Measurements from ENCODE around the gene IL23R. TPM values are rescaled to one million over a fixed set of nuclear protein-coding genes. Genes with fewer than 3 reads are reported as not detected.
"Not testable (repeated sequence)": the region's sequence is repeated elsewhere in the genome, so short reads cannot be mapped to it uniquely, and the experiment has no call there.

IL23R gene
- total RNA-seq, 2 experiments from 2014 or later = 7.1 to 9.3 TPM

DNA sequence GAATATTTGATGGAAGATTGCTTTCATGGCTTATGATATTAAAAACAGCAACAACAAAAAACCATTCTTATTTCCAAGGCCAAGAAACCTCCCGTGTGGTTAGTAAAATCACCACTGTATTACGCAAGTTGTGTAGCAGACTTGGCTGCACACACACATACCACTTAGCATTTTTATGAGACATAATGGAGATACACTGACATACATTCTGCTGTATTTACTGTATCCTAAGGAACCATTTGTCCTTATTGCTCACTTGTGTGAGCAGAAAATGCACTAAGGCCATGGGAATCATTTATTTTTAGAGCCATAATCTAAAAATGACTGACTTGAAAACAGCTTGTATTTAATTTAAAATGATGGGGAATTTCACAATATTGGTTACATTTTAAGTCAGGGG, 30.9 kb upstream of the IL23R start:
- Mint-ChIP-seq H3K27me3 (no peaks in the 10 kb centered on the region), H3K27ac (no peak overlapping the region), H3K4me1 (peaks cover 11% of the 10 kb centered on the region), H3K4me3 (no peak overlapping the region), H3K9me3 (ENCODE audit: low read depth) (no peaks in the 10 kb centered on the region), H3K36me3 (ENCODE audit: low read depth) (no peaks in the 10 kb centered on the region)
- no peak for DNase-seq
- ATAC-seq = peak; percentile 33
- ChIA-PET CTCF (interaction anchor here (0.9 to 5.9 kb wide), 6 partner anchors 9 to 77 kb away, joined by 3 to 33 read pairs (median 6); no protein-coding TSS in a partner anchor), POLR2A (interaction anchor here (0.7 kb wide), 1 partner anchor 140 kb away, joined by 3 read pairs; no protein-coding TSS in a partner anchor)
- intact Hi-C loops (cut with DNase I, micrococcal nuclease) = no loop called here

GRCh38 chr1:67137307-67137753, 28.9 kb upstream of the IL23R start:
- POLR2A ChIA-PET = no interaction called here

GRCh38 chr1:67138813-67139499, 27.3 kb upstream of the IL23R start:
- ChIA-PET CTCF (interaction anchor here (5.9 kb wide), 1 partner anchor 10 kb away, joined by 33 read pairs; no protein-coding TSS in a partner anchor), POLR2A (interaction anchor here (0.7 kb wide), 1 partner anchor 488 kb away, joined by 3 read pairs; no protein-coding TSS in a partner anchor)
- DNase-seq (no peak), ATAC-seq (no peak)
- H3K4me3 Mint-ChIP-seq = no peak overlapping the region
- no peaks in the 10 kb centered on the region for H3K36me3 Mint-ChIP-seq (ENCODE audit: low read depth)
- H3K27ac Mint-ChIP-seq = no peak overlapping the region
- peaks cover 29% of the 10 kb centered on the region for H3K4me1 Mint-ChIP-seq
- intact Hi-C loops (cut with DNase I, micrococcal nuclease) = no loop called here
- H3K27me3 Mint-ChIP-seq = no peaks in the 10 kb centered on the region
- no peaks in the 10 kb centered on the region for H3K9me3 Mint-ChIP-seq (ENCODE audit: low read depth)

More at GRCh38 chr1:67137307-67137753, 28.9 kb upstream of the IL23R start:
- H3K4me3 Mint-ChIP-seq = no peak overlapping the region
- H3K4me1 Mint-ChIP-seq = peaks cover 17% of the 10 kb centered on the region
- no peak for DNase-seq
- H3K27me3 Mint-ChIP-seq = no peaks in the 10 kb centered on the region
- no peaks in the 10 kb centered on the region for H3K9me3 Mint-ChIP-seq (ENCODE audit: low read depth)
- H3K27ac Mint-ChIP-seq = no peak overlapping the region
- H3K36me3 Mint-ChIP-seq (ENCODE audit: low read depth) = no peaks in the 10 kb centered on the region
- CTCF ChIA-PET = interaction anchor here (0.6 to 5.9 kb wide), 3 partner anchors 10 to 422 kb away, joined by 3 to 33 read pairs (median 3); no protein-coding TSS in a partner anchor
- intact Hi-C loops (cut with DNase I, micrococcal nuclease) = no loop called here
- ATAC-seq = no peak

DNA sequence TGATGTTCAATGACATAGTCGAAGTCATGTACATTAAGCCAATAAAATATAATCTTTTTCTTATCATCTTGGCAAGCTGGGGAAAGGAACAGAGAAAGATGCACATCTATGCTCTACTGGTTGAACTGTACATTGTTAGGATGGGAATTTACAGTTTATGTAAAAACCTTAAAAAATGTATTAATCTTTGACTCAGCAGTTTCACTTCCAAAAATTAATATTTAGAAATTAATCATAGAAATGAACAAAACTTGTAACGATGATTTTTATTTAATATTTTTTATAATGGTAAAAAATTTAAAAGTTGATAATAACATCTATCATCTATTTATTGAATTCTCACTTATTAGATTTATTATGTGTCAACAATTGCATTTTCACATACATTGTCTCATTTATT, 25.8 kb upstream of the IL23R start:
- no peak for DNase-seq
- H3K27me3 Mint-ChIP-seq = no peaks in the 10 kb centered on the region
- no peaks in the 10 kb centered on the region for H3K9me3 Mint-ChIP-seq (ENCODE audit: low read depth)
- no peak for ATAC-seq
- H3K4me3 Mint-ChIP-seq = no peak overlapping the region
- H3K36me3 Mint-ChIP-seq (ENCODE audit: low read depth) = no peaks in the 10 kb centered on the region
- peaks cover 27% of the 10 kb centered on the region for H3K4me1 Mint-ChIP-seq
- CTCF ChIA-PET = no interaction called here
- POLR2A ChIA-PET = no interaction called here
- H3K27ac Mint-ChIP-seq = no peak overlapping the region
- intact Hi-C loops (cut with DNase I, micrococcal nuclease) = loop anchor here in 1 of 2 experiments (10.0 kb wide), 1 partner anchor 364 kb away; no protein-coding TSS in a partner anchor

DNA sequence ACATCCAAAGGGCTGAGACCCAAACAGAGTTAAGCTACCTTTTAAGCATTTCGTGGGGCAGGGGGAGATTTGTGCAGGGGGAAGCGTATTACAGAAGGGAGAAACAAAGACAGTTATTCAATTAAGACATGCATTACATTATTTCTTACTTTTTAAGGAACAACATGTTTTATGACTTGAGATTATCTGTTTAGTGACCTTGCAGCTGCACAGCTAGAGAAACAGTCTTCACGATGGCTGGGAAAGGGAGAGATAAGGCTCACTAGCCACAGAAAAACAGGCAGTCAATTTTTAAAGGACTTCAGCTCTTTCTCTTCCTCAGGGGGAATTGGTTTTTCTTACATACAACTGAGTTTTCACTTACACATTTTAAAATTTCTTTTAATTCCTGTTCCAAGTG, 24.4 kb upstream of the IL23R start:
- DNase-seq; H3K36me3 Mint-ChIP-seq (ENCODE audit: low read depth); ATAC-seq; H3K4me3 Mint-ChIP-seq; H3K27me3 Mint-ChIP-seq; H3K9me3 Mint-ChIP-seq (ENCODE audit: low read depth): not testable (repeated sequence)
- POLR2A ChIA-PET = interaction anchor here (0.8 kb wide), 1 partner anchor 377 kb away, joined by 4 read pairs; no protein-coding TSS in a partner anchor
- intact Hi-C loops (cut with DNase I, micrococcal nuclease) = loop anchor here (2.0 to 10.0 kb wide), 2 partner anchors 359 to 363 kb away; no protein-coding TSS in a partner anchor
- peaks cover 36% of the 10 kb centered on the region for H3K4me1 Mint-ChIP-seq
- CTCF ChIA-PET = interaction anchor here (1.0 to 1.4 kb wide), 5 partner anchors 9 to 72 kb away, joined by 3 to 5 read pairs (median 3); no protein-coding TSS in a partner anchor
- peak overlapping the region; percentile 10 for H3K27ac Mint-ChIP-seq

DNA sequence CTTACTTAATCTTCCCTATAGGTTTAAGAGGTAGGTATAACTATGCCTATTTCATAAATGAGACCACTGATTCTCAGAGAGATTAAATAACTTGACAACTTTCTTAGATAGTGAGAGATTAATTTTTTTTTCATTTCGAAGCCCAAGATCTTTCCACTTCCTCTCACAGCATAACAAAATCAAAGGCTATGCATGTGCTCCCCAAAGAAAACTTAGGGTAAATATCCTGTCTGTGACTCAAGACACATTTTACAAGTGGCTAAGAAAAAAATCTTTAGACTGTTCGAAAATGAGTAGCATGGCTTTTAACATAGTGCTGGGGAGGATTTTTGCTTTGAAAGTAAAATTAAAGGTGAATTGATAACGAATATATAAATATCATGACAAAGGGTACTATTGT, 23.3 kb upstream of the IL23R start:
- peak overlapping the region; percentile 74 for H3K27ac Mint-ChIP-seq

DNA sequence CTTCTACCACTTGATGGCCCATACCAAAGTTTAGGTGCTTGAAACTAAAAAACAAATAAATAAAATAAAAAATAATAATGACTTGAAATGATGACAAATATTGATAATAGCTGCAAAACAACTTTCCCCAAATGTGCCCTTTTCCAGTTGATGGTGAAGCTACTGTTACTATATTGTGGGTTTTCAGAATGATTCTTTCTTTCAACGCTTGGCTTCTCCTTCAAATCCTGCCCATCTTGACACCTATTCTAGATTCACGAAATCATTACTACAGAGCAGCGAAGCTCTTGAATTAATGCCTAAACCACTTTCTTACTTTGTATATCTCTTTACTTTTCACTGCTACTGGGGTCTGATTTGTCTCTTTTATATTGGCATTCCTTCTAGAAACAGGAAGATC, 22.3 kb upstream of the IL23R start:
- Mint-ChIP-seq H3K4me3 (no peak overlapping the region), H3K4me1 (peaks cover 40% of the 10 kb centered on the region), H3K27ac (no peak overlapping the region), H3K36me3 (ENCODE audit: low read depth) (no peaks in the 10 kb centered on the region), H3K27me3 (no peaks in the 10 kb centered on the region), H3K9me3 (ENCODE audit: low read depth) (no peaks in the 10 kb centered on the region)
- ChIA-PET POLR2A (interaction anchor here (0.8 kb wide), 1 partner anchor 9 kb away, joined by 3 read pairs; no protein-coding TSS in a partner anchor), CTCF (interaction anchor here (0.7 to 7.7 kb wide), 13 partner anchors 9 to 378 kb away, joined by 3 to 153 read pairs (median 5); partner anchors contain the start of genes C1orf141 and SLC35D1)
- intact Hi-C loops (cut with DNase I, micrococcal nuclease) = loop anchor here (1.0 to 10.0 kb wide), 4 partner anchors 67 to 361 kb away; no protein-coding TSS in a partner anchor
- ATAC-seq = no peak
- DNase-seq = no peak

More for the DNA sequence above, 23.3 kb upstream of the IL23R start:
- Mint-ChIP-seq H3K36me3 (ENCODE audit: low read depth) (no peaks in the 10 kb centered on the region), H3K9me3 (ENCODE audit: low read depth) (no peaks in the 10 kb centered on the region), H3K27me3 (no peaks in the 10 kb centered on the region), H3K4me3 (no peak overlapping the region), H3K4me1 (peaks cover 36% of the 10 kb centered on the region)
- POLR2A ChIA-PET = no interaction called here
- intact Hi-C loops (cut with DNase I, micrococcal nuclease) = loop anchor here (2.0 to 10.0 kb wide), 2 partner anchors 358 to 362 kb away; no protein-coding TSS in a partner anchor
- no peak for DNase-seq
- ATAC-seq = peak; percentile 81
- CTCF ChIA-PET = interaction anchor here (1.4 to 3.4 kb wide), 2 partner anchors 71 to 147 kb away, joined by 5 to 14 read pairs; no protein-coding TSS in a partner anchor

- peak; percentile 26 for ATAC-seq
- Mint-ChIP-seq H3K27me3 (no peaks in the 10 kb centered on the region), H3K36me3 (ENCODE audit: low read depth) (no peaks in the 10 kb centered on the region), H3K4me1 (peaks cover 46% of the 10 kb centered on the region), H3K4me3 (peak overlapping the region; percentile 7), H3K9me3 (ENCODE audit: low read depth) (no peaks in the 10 kb centered on the region), H3K27ac (no peak overlapping the region)
- POLR2A ChIA-PET = interaction anchor here (0.6 to 0.8 kb wide), 2 partner anchors 8 to 18 kb away, joined by 3 to 5 read pairs; no protein-coding TSS in a partner anchor
- intact Hi-C loops (cut with DNase I, micrococcal nuclease) = loop anchor here (1.0 to 10.0 kb wide), 4 partner anchors 67 to 360 kb away; partner anchors contain the start of gene SLC35D1 (in 2 of the 2)
- CTCF ChIA-PET = interaction anchor here (0.9 to 7.7 kb wide), 14 partner anchors 8 to 556 kb away, joined by 3 to 153 read pairs (median 4); partner anchors contain the start of genes C1orf141 and SLC35D1
- DNase-seq = peak; percentile 46
These were observed 21.6 kb upstream of the IL23R start for GRCh38 chr1:67144696-67145095.

DNA sequence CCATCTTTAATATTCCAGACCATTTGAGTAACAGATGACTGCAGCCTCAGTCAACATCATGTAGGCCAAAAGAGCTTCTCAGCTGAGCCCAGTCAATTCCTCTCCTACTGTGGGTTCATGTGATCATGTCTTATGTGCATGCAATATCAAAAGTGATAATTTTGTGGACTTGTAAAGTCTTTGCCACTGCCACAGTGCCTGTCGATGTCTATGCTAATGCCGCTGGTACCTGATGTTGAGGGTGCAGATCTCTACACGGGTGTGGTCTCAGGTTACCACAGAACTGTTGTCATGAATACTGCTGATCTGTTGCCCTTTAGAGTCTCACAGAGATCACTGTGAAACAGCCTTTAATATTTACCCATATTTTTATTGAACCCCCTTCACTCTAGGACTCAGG, 20.2 kb upstream of the IL23R start:
- Mint-ChIP-seq H3K4me3 (no peak overlapping the region), H3K9me3 (ENCODE audit: low read depth) (no peaks in the 10 kb centered on the region), H3K36me3 (ENCODE audit: low read depth) (no peaks in the 10 kb centered on the region), H3K4me1 (peaks cover 48% of the 10 kb centered on the region), H3K27ac (no peak overlapping the region), H3K27me3 (peaks cover 2% of the 10 kb centered on the region)
- POLR2A ChIA-PET = interaction anchor here (0.6 kb wide), 1 partner anchor 66 kb away, joined by 7 read pairs; no protein-coding TSS in a partner anchor
- ATAC-seq = no peak
- CTCF ChIA-PET = interaction anchor here (1.0 to 7.7 kb wide), 7 partner anchors 10 to 187 kb away, joined by 3 to 153 read pairs (median 6); partner anchors contain the start of gene C1orf141
- no peak for DNase-seq
- intact Hi-C loops (cut with DNase I, micrococcal nuclease) = loop anchor here (5.0 to 10.0 kb wide), 2 partner anchors 94 to 359 kb away; partner anchors contain the start of gene SLC35D1 (in 2 of the 2)

DNA sequence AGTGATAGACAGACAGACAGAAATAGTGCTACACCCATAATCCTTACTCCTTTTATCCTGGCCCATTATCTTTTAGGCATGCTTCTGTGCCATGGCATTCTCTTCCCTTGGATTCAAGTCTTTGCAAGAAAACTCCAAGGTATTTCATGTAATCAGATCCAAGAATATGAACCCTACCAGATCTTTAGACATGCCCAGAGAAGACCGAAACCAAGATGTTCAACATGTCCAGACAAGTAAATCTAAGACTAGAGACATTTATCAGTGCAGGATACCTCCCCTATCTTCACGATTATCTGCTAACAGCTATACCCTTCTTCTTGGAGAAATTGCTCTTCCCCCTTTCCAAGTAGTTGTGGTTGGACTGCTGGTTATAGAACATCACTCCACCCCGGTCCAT, 19.7 kb upstream of the IL23R start:
- Mint-ChIP-seq H3K4me1 (peaks cover 52% of the 10 kb centered on the region), H3K27me3 (peaks cover 2% of the 10 kb centered on the region), H3K9me3 (ENCODE audit: low read depth) (no peaks in the 10 kb centered on the region), H3K4me3 (no peak overlapping the region), H3K27ac (no peak overlapping the region), H3K36me3 (ENCODE audit: low read depth) (no peaks in the 10 kb centered on the region)
- no peak for ATAC-seq
- CTCF ChIA-PET = interaction anchor here (1.7 to 7.7 kb wide), 4 partner anchors 10 to 151 kb away, joined by 6 to 153 read pairs (median 24); partner anchors contain the start of gene C1orf141
- POLR2A ChIA-PET = interaction anchor here (0.6 kb wide), 1 partner anchor 66 kb away, joined by 7 read pairs; no protein-coding TSS in a partner anchor
- no peak for DNase-seq
- intact Hi-C loops (cut with DNase I, micrococcal nuclease) = loop anchor here (5.0 to 10.0 kb wide), 2 partner anchors 94 to 358 kb away; partner anchors contain the start of gene SLC35D1 (in 2 of the 2)

GRCh38 chr1:67147973-67148372, 18.3 kb upstream of the IL23R start:
- H3K9me3 Mint-ChIP-seq (ENCODE audit: low read depth); H3K27ac Mint-ChIP-seq; DNase-seq; H3K4me3 Mint-ChIP-seq; ATAC-seq; H3K27me3 Mint-ChIP-seq; H3K36me3 Mint-ChIP-seq (ENCODE audit: low read depth): not testable (repeated sequence)
- CTCF ChIA-PET = interaction anchor here (0.7 to 7.7 kb wide), 21 partner anchors 12 to 827 kb away, joined by 3 to 153 read pairs (median 5); partner anchors contain the start of genes C1orf141 and SLC35D1
- POLR2A ChIA-PET = interaction anchor here (0.7 kb wide), 1 partner anchor 14 kb away, joined by 3 read pairs; no protein-coding TSS in a partner anchor
- intact Hi-C loops (cut with DNase I, micrococcal nuclease) = loop anchor here (5.0 to 10.0 kb wide), 2 partner anchors 96 to 357 kb away; partner anchors contain the start of gene SLC35D1 (in 2 of the 2)
- peaks cover 45% of the 10 kb centered on the region for H3K4me1 Mint-ChIP-seq

All from activated CD4-positive, alpha-beta T cell treated with anti-CD3 and anti-CD28 coated beads for 36 hours (primary cell).